Tibial nerve (tissue), 4 donors: ENCODE results near the gene LKAAEAR1. TPM values are rescaled to one million over a fixed set of nuclear protein-coding genes. Genes with fewer than 3 reads are reported as not detected.

ENCODE experiments used
- DNase-seq, 2 donors: peaks; one replicate each; pipeline ENCODE4 v3.0.0-alpha.2; 2019; ENCODE audit warnings: low spot score in 2 of 2
- H3K27ac ChIP-seq, 4 donors: fragments of 200-600 bp; sonication (generic) in 3 of 4; one replicate each; pipeline ENCODE4 v1.5.1; 2017 to 2019; ENCODE audit warnings: mild to moderate bottlenecking in 1 of 4
- H3K27me3 ChIP-seq, 2 donors: fragments of 200-600 bp; sonication (generic) in 1 of 2; one replicate each; pipeline versions ENCODE4 v1.5.1 to v1.6.0; 2017 to 2019
- H3K36me3 ChIP-seq, 3 donors: fragments of 200-600 bp; sonication (generic); one replicate each; pipeline ENCODE4 v1.5.1; 2018 to 2019
- H3K4me1 ChIP-seq, 4 donors: fragments of 200-600 bp; sonication (generic) in 3 of 4; one replicate each; pipeline ENCODE4 v1.5.1; 2017 to 2019
- H3K4me3 ChIP-seq, 4 donors: fragments of 200-600 bp; sonication (generic) in 3 of 4; one replicate each; pipeline ENCODE4 v1.5.1; 2017 to 2019; ENCODE audit warnings: mild to moderate bottlenecking in 1 of 4, moderate library complexity in 1 of 4
- H3K9me3 ChIP-seq, 4 donors: fragments of 200-600 bp; sonication (generic) in 3 of 4; one replicate each; pipeline ENCODE4 v1.5.1; 2017 to 2019
- CTCF ChIP-seq, 5 experiments: fragments of 200-600 bp in 3 of 5; fragments of 450-650 bp in 2 of 5; sonication (generic) in 3 of 5; IDR thresholded peaks; one replicate each; pipeline ENCODE4 v1.5.1; 2016 to 2019; ENCODE audit warnings: antibody characterized with exemption in 5 of 5, mild to moderate bottlenecking in 3 of 5, moderate library complexity in 2 of 5
- EP300 ChIP-seq, 2 donors: sonication (generic); formaldehyde crosslinking; IDR thresholded peaks; one replicate each; pipeline ENCODE4 v1.6.1; 2017; ENCODE audit warnings: antibody characterized with exemption in 2 of 2, mild to moderate bottlenecking in 1 of 2
- POLR2A ChIP-seq, 2 donors: fragments of 450-650 bp; IDR thresholded peaks; one replicate each; pipeline ENCODE4 v1.6.1; 2017; ENCODE audit warnings: antibody characterized with exemption in 2 of 2, mild to moderate bottlenecking in 2 of 2, moderate library complexity in 2 of 2
- WGBS, 2 donors: methylation state at CpG; one replicate each; pipeline ENCODE4 v1.1.5; 2018; 5-methylcytosine and 5-hydroxymethylcytosine counted together
- total RNA-seq, 4 donors: library from RNA; depleted of rRNA; stranded (reverse); fragments of >200 nt; gene quantifications; one replicate each; pipeline ENCODE4 v1.1.0, GENCODE V29; 2016

The LKAAEAR1 gene
- total RNA-seq, 4 donors from 2014 or later: 0.59 to 1.3 (median 0.84) TPM; not detected in 1

GRCh38 chr20:64047968-64048401 is 36.2 kb downstream of the LKAAEAR1 start:
- H3K27me3 ChIP-seq: peaks cover 0 to 82% of the 10 kb centered on the region in 2 donors
- H3K4me3 ChIP-seq: peak overlapping the region in 3 of 4 donors; percentile 18 to 47 (median 23)
- H3K36me3 ChIP-seq: no peaks in the 10 kb centered on the region
- H3K9me3 ChIP-seq: no peaks in the 10 kb centered on the region
- no peak overlapping the region for H3K27ac ChIP-seq
- H3K4me1 ChIP-seq: peaks cover 0 to 32% (median 3%) of the 10 kb centered on the region in 4 donors
- TF ChIP-seq EP300 (IDR thresholded peaks at IDR 0.05) (no peak), POLR2A (IDR thresholded peaks at IDR 0.05) (no peak), CTCF (IDR thresholded peaks at IDR 0.05) (no peak)
- DNase-seq: no peak
- WGBS, 2 donors: 14 to 38% methylated on average over 24 to 42 of the region's 49 CpGs

GRCh38 chr20:64047046-64047389 is 37.2 kb downstream of the LKAAEAR1 start:
- H3K27me3 ChIP-seq: peaks cover 0 to 80% of the 10 kb centered on the region in 2 donors
- H3K36me3 ChIP-seq: no peaks in the 10 kb centered on the region
- H3K4me3 ChIP-seq: peak overlapping the region in 2 of 4 donors; percentile 9 to 47
- peaks cover 0 to 38% (median 8%) of the 10 kb centered on the region in 4 donors for H3K4me1 ChIP-seq
- no peak overlapping the region for H3K27ac ChIP-seq
- no peak for DNase-seq
- no peaks in the 10 kb centered on the region for H3K9me3 ChIP-seq
- TF ChIP-seq CTCF (IDR thresholded peaks at IDR 0.05) (no peak), EP300 (IDR thresholded peaks at IDR 0.05) (no peak), POLR2A (IDR thresholded peaks at IDR 0.05) (no peak)
- WGBS, 2 donors: 67 to 74% methylated on average over 8 of the region's 8 CpGs

- Histone ChIP-seq H3K9me3 (no peaks in the 10 kb centered on the region), H3K36me3 (no peaks in the 10 kb centered on the region), H3K4me3 (no peak overlapping the region), H3K27ac (no peak overlapping the region), H3K4me1 (peaks cover 0 to 47% (median 20%) of the 10 kb centered on the region in 4 donors), H3K27me3 (peaks cover 0 to 80% of the 10 kb centered on the region in 2 donors)
- 62 to 75% methylated on average over 8 to 10 of the region's 11 CpGs for WGBS, 2 donors
- TF ChIP-seq CTCF (IDR thresholded peaks at IDR 0.05) (no peak), EP300 (IDR thresholded peaks at IDR 0.05) (no peak), POLR2A (IDR thresholded peaks at IDR 0.05) (no peak)
- DNase-seq: no peak
Observed at GRCh38 chr20:64045346-64046011, 38.7 kb downstream of the LKAAEAR1 start.

GRCh38 chr20:64044484-64045247 is 39.5 kb downstream of the LKAAEAR1 start:
- Histone ChIP-seq H3K4me1 (peaks cover 0 to 47% (median 18%) of the 10 kb centered on the region in 4 donors), H3K36me3 (no peaks in the 10 kb centered on the region), H3K9me3 (no peaks in the 10 kb centered on the region), H3K27me3 (peaks cover 0 to 80% of the 10 kb centered on the region in 2 donors), H3K4me3 (no peak overlapping the region), H3K27ac (peak overlapping the region in 1 of 4 donors; percentile 28)
- no peak for DNase-seq
- 58 to 73% methylated on average over 12 to 14 of the region's 14 CpGs for WGBS, 2 donors
- TF ChIP-seq EP300 (IDR thresholded peaks at IDR 0.05): no peak
- TF ChIP-seq CTCF (IDR thresholded peaks at IDR 0.05): no peak
- TF ChIP-seq POLR2A (IDR thresholded peaks at IDR 0.05): no peak

GRCh38 chr20:64043768-64044167 is 40.4 kb downstream of the LKAAEAR1 start:
- Histone ChIP-seq H3K27ac (no peak overlapping the region), H3K4me3 (no peak overlapping the region), H3K9me3 (no peaks in the 10 kb centered on the region), H3K36me3 (no peaks in the 10 kb centered on the region), H3K27me3 (peaks cover 0 to 87% of the 10 kb centered on the region in 2 donors), H3K4me1 (peaks cover 0 to 49% (median 22%) of the 10 kb centered on the region in 4 donors)
- TF ChIP-seq CTCF (IDR thresholded peaks at IDR 0.05) (no peak), EP300 (IDR thresholded peaks at IDR 0.05) (no peak), POLR2A (IDR thresholded peaks at IDR 0.05) (no peak)
- WGBS, 2 donors: 84 to 85% methylated on average over 9 of the region's 9 CpGs
- DNase-seq: no peak
